ENCODE measurements around the gene ULK4.

The ULK4 gene

DNA sequence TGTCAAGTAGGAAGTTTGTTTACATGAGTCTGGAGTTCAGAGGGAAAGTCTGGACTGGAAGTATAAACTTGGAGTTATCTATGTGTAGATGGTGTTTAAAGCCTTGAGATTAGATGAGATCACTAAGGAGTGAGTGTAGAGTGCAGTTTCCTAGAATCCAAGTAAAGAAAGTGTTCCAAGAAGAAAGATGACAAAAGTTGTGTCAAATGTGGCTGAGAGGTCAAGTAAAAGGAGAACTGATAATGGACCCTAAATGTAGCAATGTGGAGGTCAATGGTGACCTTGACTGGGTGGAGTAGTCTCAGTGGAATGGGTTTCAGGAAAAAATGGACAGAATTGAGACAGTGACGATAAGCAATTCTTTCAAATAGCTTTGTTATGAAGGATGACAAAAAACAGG, 39.9 kb upstream of the ULK4 start:
- DNase-seq (ENCODE audit: low read depth): no peak
- H3K4me3 ChIP-seq (ENCODE audit: low read depth, low read length): no peak overlapping the region
- TF ChIP-seq, protein P1, sequence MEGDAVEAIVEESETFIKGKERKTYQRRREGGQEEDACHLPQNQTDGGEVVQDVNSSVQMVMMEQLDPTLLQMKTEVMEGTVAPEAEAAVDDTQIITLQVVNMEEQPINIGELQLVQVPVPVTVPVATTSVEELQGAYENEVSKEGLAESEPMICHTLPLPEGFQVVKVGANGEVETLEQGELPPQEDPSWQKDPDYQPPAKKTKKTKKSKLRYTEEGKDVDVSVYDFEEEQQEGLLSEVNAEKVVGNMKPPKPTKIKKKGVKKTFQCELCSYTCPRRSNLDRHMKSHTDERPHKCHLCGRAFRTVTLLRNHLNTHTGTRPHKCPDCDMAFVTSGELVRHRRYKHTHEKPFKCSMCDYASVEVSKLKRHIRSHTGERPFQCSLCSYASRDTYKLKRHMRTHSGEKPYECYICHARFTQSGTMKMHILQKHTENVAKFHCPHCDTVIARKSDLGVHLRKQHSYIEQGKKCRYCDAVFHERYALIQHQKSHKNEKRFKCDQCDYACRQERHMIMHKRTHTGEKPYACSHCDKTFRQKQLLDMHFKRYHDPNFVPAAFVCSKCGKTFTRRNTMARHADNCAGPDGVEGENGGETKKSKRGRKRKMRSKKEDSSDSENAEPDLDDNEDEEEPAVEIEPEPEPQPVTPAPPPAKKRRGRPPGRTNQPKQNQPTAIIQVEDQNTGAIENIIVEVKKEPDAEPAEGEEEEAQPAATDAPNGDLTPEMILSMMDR (IDR thresholded peaks at IDR 0.05; ENCODE audit: control insufficient read depth, extremely low read depth, insufficient read depth): no peak

DNA sequence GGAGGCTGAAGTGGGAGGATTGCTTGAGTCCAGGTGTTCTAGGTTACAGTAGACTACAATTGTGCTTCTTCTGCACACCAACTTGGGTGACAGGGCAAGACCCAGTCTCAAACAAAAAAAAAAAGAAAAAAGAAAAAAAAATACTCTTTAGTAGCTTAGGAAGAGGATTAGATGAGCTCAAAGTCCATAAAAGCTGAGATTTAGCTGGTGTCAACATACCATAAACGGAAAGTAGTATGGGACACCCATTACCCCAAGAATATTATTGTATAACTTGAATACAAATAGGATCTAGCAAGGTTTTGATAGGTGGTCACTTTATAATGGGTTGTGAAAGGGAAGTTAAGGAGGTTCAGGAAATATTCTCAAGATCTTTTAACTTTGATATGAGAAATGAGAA, 38.0 kb upstream of the ULK4 start:
- no peak for DNase-seq (ENCODE audit: low read depth)
- H3K4me3 ChIP-seq (ENCODE audit: low read depth, low read length): no peak overlapping the region
- TF ChIP-seq, protein P1 (IDR thresholded peaks at IDR 0.05; ENCODE audit: control insufficient read depth, extremely low read depth, insufficient read depth): no peak

DNA sequence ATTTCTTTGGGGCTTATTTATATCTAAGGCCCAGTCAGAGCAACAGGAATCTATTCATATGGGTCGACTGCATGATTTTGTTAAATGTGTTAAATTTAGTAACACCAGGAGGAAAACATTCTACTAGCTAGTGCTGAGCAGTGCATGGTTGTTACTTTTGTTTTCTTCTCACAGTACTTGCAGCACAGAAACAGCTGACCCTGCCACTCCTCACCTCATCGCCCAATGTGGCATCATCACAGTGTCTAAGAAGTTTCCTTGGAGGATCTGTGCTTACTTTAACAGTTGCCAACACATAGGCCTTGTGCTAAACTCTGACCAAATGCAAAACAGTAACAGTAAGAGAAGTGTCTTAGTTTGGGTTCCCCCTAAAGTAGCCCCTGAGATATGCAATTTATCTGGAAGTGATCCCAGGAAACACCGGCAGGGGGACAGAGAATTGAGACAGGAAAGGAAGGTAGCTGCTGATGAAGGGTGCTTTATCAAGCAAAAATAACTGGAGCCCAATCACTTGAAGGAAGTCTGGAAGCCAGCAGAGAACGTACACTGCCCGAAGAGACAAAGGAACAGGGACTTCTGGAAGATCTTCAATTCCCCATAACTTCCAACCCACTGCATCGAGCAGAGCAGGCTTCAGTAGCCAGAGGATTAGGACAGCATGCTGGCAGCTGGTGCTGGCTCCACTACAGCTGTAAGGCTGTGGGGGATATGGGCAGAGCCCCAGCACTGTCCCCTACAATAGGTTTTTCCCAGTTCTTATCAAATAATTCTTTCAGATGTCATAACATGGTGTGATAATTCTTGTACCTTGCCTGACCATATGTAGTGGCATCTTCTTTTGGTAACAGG, 36.0 kb upstream of the ULK4 start:
- TF ChIP-seq, protein P1 (IDR thresholded peaks at IDR 0.05; ENCODE audit: control insufficient read depth, extremely low read depth, insufficient read depth): no peak
- DNase-seq (ENCODE audit: low read depth): no peak
- H3K4me3 ChIP-seq (ENCODE audit: low read depth, low read length): no peak overlapping the region

DNA sequence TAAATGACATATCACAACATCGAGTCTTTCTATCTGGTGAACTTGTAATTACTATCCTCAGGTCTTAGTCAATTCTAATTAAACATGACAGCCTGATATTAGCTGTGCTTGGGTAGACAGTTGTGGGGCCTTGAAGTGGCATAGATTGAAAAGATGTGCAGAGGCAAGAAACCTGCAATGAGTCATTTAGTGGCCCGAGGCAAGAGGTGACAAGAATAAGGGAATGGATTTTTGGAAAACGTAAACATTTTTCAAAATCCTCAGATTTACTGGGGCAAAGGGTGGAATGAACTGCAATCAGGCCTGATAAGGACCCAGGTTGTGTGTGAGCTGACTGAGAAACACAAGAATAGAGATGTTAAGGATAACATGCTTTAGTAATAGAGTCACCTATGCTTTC, 29.5 kb upstream of the ULK4 start:
- H3K4me3 ChIP-seq (ENCODE audit: low read depth, low read length): no peak overlapping the region
- TF ChIP-seq, protein P1 (IDR thresholded peaks at IDR 0.05; ENCODE audit: control insufficient read depth, extremely low read depth, insufficient read depth): no peak
- no peak for DNase-seq (ENCODE audit: low read depth)

DNA sequence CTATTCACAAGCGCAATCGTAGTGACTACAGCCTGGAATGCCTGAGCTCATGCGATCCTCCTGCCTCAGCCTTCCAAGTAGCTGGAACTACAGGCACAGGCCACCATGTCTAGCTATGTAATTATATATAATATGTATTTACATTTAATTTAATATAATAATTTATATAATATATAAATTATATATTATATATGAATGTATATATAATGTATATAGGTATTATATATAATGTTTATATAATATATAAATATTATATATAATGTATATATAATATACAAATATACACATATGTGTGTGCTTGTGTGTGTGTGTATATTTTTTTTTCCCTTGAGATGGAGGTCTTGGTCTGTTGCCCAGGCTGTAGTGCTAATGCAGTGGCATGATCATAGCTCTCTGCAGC, 27.6 kb upstream of the ULK4 start:
- TF ChIP-seq, protein P1 (IDR thresholded peaks at IDR 0.05; ENCODE audit: control insufficient read depth, extremely low read depth, insufficient read depth): no peak
- no peak overlapping the region for H3K4me3 ChIP-seq (ENCODE audit: low read depth, low read length)

DNA sequence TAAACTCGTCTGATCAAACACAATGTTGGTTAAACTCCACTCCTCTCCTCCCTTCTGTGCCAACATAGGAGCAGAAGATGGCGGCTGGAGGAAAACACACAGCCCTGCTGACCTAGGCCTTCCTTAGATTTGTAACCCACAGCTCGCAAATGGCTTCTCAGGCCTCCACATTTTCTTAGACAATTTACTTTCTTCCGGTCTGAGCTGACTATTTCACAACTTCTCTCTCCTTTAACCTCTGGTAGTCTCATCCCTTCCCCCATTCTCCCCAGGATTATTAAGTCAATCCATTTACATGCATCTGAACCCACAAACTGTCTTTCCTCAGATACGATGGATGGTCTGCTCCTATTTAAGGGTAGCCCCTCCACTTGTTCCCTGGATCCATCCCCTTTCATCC, 25.7 kb upstream of the ULK4 start:
- H3K4me3 ChIP-seq (ENCODE audit: low read depth, low read length): no peak overlapping the region
- no peak for DNase-seq (ENCODE audit: low read depth)
- TF ChIP-seq, protein P1 (IDR thresholded peaks at IDR 0.05; ENCODE audit: control insufficient read depth, extremely low read depth, insufficient read depth): no peak

More for the DNA sequence above, 27.6 kb upstream of the ULK4 start:
- DNase-seq (ENCODE audit: low read depth): no peak

DNA sequence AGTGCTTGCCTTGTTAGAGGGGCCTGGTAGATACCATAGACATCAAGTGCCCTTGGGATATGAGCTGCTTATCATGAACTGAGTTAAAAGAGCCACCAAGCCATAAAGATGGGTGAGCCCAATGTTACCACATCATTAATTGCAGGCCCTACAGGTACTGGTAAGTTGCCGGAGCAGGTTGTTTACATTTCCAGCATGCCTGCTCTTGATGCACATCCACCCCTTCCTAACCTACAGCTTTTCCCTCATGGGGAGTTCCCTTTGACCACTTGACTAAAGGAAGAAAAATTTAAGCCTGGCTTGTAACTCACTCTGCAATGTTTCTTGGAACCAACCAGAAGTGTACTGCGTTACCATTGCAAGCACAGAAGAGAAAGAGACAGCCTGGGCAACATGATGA, 24.7 kb upstream of the ULK4 start:
- DNase-seq (ENCODE audit: low read depth): no peak
- H3K4me3 ChIP-seq (ENCODE audit: low read depth, low read length): no peak overlapping the region
- TF ChIP-seq, protein P1 (IDR thresholded peaks at IDR 0.05; ENCODE audit: control insufficient read depth, extremely low read depth, insufficient read depth): no peak

All from LNCaP clone FGC (cell line).